ENCODE results near the gene GATB.

The GATB gene

DNA sequence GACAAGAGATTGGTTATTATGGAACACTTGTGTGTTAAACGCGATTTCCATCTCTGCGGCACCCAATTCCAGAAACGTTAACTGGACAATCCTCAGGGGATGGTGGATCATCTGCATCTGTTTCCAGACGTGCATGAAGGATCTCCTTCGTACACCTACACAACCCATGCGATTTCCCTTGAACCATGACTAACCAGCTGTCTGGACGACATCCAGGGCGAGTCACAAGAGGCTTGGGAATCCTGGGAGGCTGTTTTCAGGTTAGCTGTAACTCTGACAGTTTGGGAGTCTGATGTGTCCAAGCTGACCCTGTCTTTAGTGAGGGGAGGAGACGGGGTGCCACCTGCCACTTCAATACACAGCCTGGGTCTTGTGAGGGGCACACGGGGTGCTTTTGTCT, 84.5 kb downstream of the GATB start:
- TF ChIP-seq TOX (CRISPR knock-in tag; IDR thresholded peaks at IDR 0.05; ENCODE audit: borderline replicate concordance), result no peak
- TF ChIP-seq OSR1 (CRISPR knock-in tag; IDR thresholded peaks at IDR 0.05), result no peak
- TF ChIP-seq, protein P1, sequence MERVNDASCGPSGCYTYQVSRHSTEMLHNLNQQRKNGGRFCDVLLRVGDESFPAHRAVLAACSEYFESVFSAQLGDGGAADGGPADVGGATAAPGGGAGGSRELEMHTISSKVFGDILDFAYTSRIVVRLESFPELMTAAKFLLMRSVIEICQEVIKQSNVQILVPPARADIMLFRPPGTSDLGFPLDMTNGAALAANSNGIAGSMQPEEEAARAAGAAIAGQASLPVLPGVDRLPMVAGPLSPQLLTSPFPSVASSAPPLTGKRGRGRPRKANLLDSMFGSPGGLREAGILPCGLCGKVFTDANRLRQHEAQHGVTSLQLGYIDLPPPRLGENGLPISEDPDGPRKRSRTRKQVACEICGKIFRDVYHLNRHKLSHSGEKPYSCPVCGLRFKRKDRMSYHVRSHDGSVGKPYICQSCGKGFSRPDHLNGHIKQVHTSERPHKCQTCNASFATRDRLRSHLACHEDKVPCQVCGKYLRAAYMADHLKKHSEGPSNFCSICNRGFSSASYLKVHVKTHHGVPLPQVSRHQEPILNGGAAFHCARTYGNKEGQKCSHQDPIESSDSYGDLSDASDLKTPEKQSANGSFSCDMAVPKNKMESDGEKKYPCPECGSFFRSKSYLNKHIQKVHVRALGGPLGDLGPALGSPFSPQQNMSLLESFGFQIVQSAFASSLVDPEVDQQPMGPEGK (CRISPR knock-in tag; IDR thresholded peaks at IDR 0.05; ENCODE audit: borderline replicate concordance), result no peak
- TF ChIP-seq ESRRG (CRISPR knock-in tag; IDR thresholded peaks at IDR 0.05), result no peak
- no peak for TF ChIP-seq GLIS3 (CRISPR knock-in tag; IDR thresholded peaks at IDR 0.05)
- TF ChIP-seq ZNF8 (CRISPR knock-in tag; IDR thresholded peaks at IDR 0.05), result no peak
- no peak for TF ChIP-seq ARNTL (CRISPR knock-in tag; IDR thresholded peaks at IDR 0.05; ENCODE audit: borderline replicate concordance, low read depth)
- no peak for TF ChIP-seq ZNF565 (CRISPR knock-in tag; conservative IDR thresholded peaks at IDR 0.05; ENCODE audit: low read depth)
- no peak for TF ChIP-seq RARB (CRISPR knock-in tag; IDR thresholded peaks at IDR 0.05)
- TF ChIP-seq ISL1 (CRISPR knock-in tag; IDR thresholded peaks at IDR 0.05), result no peak
- no peak for TF ChIP-seq SNAI2 (CRISPR knock-in tag; IDR thresholded peaks at IDR 0.05)
- TF ChIP-seq, protein P2, sequence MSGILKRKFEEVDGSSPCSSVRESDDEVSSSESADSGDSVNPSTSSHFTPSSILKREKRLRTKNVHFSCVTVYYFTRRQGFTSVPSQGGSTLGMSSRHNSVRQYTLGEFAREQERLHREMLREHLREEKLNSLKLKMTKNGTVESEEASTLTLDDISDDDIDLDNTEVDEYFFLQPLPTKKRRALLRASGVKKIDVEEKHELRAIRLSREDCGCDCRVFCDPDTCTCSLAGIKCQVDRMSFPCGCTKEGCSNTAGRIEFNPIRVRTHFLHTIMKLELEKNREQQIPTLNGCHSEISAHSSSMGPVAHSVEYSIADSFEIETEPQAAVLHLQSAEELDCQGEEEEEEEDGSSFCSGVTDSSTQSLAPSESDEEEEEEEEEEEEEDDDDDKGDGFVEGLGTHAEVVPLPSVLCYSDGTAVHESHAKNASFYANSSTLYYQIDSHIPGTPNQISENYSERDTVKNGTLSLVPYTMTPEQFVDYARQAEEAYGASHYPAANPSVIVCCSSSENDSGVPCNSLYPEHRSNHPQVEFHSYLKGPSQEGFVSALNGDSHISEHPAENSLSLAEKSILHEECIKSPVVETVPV (CRISPR knock-in tag; IDR thresholded peaks at IDR 0.05), result no peak
- ATAC-seq, result peak; percentile 82

DNA sequence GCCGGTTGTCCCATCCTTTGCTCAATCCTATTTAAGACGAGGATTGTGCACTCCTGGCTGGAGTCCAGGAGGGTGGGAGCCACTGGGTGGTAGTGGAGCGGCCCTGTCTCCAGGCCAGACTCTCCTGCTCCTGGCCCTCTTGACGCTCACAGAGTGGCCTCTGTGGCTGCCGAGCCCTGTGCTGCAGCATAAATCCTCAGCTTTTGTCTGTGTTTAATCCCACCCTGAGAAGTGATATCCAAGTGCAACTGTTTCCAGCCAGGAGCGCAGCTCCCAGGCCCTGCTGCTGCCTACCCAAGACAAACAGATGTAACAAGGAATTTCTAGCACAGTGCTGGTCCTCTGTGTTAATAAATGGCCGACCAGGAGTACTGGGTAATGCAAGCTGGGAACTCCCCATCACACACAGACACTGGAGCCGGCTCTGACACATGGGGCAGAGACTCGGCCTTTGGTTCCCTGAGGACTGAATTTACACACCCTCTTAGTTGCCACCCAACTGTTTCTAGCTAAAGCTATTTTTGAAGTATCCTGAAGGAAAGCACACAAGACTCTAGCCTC, 85.3 kb downstream of the GATB start:
- no peak for TF ChIP-seq TOX (CRISPR knock-in tag; IDR thresholded peaks at IDR 0.05; ENCODE audit: borderline replicate concordance)
- ATAC-seq, result peak; percentile 10; the same call in 2 of the 3 replicates

DNA sequence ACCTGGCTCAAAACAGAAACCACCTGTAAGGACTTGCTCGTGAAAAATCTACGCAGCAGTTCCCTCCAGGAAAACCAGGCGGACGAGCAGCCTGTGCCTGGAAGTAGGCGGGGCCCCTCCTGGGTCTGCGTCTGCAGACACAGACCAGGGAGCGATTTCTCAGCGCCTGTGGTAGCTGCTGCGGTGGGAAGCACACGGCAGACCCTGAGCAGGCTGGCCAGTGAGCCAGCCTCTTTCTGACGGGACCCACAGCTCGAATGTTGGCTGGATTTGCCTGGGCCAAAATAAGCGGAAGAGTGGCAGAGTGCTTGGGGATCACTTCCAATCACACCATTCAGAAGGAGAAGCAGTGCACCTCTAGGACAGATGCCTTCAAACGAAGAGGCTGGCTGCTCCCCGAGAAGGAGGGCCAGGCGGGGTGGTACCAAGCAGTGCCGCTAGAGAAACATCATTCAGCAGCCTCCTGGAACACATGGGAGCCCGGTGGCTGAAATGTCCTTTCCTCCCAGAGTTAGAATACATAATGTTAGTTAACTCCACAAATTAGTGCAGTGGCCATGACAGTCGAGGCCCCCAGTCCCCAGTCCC, 85.9 kb downstream of the GATB start:
- TF ChIP-seq ZFP3 (CRISPR knock-in tag; IDR thresholded peaks at IDR 0.05), result 0 out of 2 replicates have a peak, but pooled peaks have one; percentile 43
- TF ChIP-seq, protein P3, sequence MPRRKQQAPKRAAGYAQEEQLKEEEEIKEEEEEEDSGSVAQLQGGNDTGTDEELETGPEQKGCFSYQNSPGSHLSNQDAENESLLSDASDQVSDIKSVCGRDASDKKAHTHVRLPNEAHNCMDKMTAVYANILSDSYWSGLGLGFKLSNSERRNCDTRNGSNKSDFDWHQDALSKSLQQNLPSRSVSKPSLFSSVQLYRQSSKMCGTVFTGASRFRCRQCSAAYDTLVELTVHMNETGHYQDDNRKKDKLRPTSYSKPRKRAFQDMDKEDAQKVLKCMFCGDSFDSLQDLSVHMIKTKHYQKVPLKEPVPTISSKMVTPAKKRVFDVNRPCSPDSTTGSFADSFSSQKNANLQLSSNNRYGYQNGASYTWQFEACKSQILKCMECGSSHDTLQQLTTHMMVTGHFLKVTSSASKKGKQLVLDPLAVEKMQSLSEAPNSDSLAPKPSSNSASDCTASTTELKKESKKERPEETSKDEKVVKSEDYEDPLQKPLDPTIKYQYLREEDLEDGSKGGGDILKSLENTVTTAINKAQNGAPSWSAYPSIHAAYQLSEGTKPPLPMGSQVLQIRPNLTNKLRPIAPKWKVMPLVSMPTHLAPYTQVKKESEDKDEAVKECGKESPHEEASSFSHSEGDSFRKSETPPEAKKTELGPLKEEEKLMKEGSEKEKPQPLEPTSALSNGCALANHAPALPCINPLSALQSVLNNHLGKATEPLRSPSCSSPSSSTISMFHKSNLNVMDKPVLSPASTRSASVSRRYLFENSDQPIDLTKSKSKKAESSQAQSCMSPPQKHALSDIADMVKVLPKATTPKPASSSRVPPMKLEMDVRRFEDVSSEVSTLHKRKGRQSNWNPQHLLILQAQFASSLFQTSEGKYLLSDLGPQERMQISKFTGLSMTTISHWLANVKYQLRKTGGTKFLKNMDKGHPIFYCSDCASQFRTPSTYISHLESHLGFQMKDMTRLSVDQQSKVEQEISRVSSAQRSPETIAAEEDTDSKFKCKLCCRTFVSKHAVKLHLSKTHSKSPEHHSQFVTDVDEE (CRISPR knock-in tag; IDR thresholded peaks at IDR 0.05), result 0 out of 2 replicates have a peak, but pooled peaks have one; percentile 40
- TF ChIP-seq TCF4 (CRISPR knock-in tag; IDR thresholded peaks at IDR 0.05; ENCODE audit: borderline replicate concordance), result peak; percentile 40; the same call in 1 of the 2 replicates
- TF ChIP-seq RARB (CRISPR knock-in tag; IDR thresholded peaks at IDR 0.05), result no peak
- ATAC-seq, result peak; percentile 40; the same call in 2 of the 3 replicates

DNA sequence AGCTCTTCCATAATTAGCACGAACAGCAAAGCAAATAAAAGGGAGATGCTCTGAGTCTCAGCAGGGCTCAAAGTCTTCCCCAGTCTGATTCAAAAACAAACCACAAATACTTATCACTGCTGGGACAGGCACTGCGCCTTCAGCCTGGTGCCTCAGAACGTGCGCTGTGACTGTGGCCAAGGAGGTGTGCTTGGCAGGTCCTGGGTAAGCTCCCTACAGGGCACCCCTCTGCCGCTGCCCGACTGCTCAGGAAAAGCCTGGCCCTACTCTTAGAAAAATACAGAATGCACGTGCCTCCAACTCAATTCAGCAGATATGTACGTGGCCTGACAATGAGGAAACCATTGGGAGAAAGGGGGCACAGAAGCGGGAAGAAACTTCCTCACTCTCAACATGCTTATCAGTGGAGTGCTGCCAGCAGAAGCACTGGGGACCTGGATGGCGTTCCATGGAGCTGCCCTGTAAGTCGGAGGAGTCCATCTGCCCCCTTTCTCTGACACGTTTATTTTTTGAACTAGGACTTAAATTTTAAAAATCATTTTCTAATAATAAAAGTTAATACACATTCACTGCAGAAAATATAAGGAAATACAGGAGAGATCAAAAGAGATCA, 86.8 kb downstream of the GATB start:
- no peak for ATAC-seq
- no peak for TF ChIP-seq CSDC2 (CRISPR knock-in tag; IDR thresholded peaks at IDR 0.05)
- no peak for TF ChIP-seq ZNF8 (CRISPR knock-in tag; IDR thresholded peaks at IDR 0.05)
- no peak for TF ChIP-seq PPARA (CRISPR knock-in tag; IDR thresholded peaks at IDR 0.05; ENCODE audit: borderline replicate concordance)
- TF ChIP-seq SNAI2 (CRISPR knock-in tag; IDR thresholded peaks at IDR 0.05), result no peak
- TF ChIP-seq BACH2 (CRISPR knock-in tag; IDR thresholded peaks at IDR 0.05; ENCODE audit: borderline replicate concordance), result no peak
- TF ChIP-seq OSR1 (CRISPR knock-in tag; IDR thresholded peaks at IDR 0.05), result no peak

DNA sequence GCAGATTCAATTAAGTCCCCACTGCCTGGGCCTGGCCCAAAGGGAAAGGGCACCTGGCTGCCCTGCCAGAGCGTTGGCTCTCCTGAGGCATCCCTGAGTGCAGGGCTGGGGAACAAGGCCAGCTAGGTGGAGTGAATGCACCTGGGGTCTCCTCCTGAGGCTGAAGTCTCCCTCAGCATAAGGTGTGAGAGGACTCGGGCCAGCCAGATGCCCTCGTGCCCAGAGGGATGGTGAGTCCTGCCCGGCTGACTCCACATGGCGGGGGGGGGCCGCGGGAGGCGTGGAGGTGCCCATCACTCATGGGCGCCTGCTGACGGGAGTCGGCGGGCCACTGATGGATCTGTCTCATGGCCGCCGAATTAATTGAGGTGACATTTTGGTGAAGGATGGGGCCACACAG, 87.8 kb downstream of the GATB start:
- ATAC-seq, result no peak
- TF ChIP-seq CSDC2 (CRISPR knock-in tag; IDR thresholded peaks at IDR 0.05) (no peak), ZNF8 (CRISPR knock-in tag; IDR thresholded peaks at IDR 0.05) (no peak), ZFP3 (CRISPR knock-in tag; IDR thresholded peaks at IDR 0.05) (no peak), RARB (CRISPR knock-in tag; IDR thresholded peaks at IDR 0.05) (no peak), ZNF70 (CRISPR knock-in tag; IDR thresholded peaks at IDR 0.05) (no peak), ISL1 (CRISPR knock-in tag; IDR thresholded peaks at IDR 0.05) (no peak), ARNTL (CRISPR knock-in tag; IDR thresholded peaks at IDR 0.05; ENCODE audit: borderline replicate concordance, low read depth) (no peak), ZFP30 (CRISPR knock-in tag; IDR thresholded peaks at IDR 0.05) (no peak), ZNF565 (CRISPR knock-in tag; conservative IDR thresholded peaks at IDR 0.05; ENCODE audit: low read depth) (no peak), ZC3H10 (CRISPR knock-in tag; IDR thresholded peaks at IDR 0.05) (no peak), GLIS3 (CRISPR knock-in tag; IDR thresholded peaks at IDR 0.05) (no peak)
- TF ChIP-seq, protein P2 (CRISPR knock-in tag; IDR thresholded peaks at IDR 0.05), result no peak
- TF ChIP-seq, protein P4, sequence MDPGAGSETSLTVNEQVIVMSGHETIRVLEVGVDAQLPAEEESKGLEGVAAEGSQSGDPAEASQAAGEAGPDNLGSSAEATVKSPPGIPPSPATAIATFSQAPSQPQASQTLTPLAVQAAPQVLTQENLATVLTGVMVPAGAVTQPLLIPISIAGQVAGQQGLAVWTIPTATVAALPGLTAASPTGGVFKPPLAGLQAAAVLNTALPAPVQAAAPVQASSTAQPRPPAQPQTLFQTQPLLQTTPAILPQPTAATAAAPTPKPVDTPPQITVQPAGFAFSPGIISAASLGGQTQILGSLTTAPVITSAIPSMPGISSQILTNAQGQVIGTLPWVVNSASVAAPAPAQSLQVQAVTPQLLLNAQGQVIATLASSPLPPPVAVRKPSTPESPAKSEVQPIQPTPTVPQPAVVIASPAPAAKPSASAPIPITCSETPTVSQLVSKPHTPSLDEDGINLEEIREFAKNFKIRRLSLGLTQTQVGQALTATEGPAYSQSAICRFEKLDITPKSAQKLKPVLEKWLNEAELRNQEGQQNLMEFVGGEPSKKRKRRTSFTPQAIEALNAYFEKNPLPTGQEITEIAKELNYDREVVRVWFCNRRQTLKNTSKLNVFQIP (CRISPR knock-in tag; IDR thresholded peaks at IDR 0.05; ENCODE audit: borderline replicate concordance, low read depth), result no peak
